H1 (cell line): ENCODE results near the gene ATF7. TPM values are rescaled to one million over a fixed set of nuclear protein-coding genes. Genes with fewer than 3 reads are reported as not detected.
A peak's percentile ranks its signal among the peaks of the same experiment; 100 is the strongest.

ENCODE experiments used
- CTCF ChIA-PET: fragments of 300-600 bp; sonication (Branson Sonifier 250); formaldehyde crosslinking; loops from one replicate; lab custom pipeline; 2021; ENCODE audit not compliant: partially characterized antibody; lab: Charles Lee
- POLR2A ChIA-PET: fragments of 300-600 bp; sonication (Branson Sonifier 250); formaldehyde crosslinking; loops from one replicate; lab custom pipeline; 2021; ENCODE audit warnings: inconsistent platforms; ENCODE audit not compliant: partially characterized antibody; lab: Charles Lee
- DNase-seq, 2 experiments: peaks; one replicate each; pipeline versions ENCODE4 v3.0.0 to v3.0.0-alpha.2; 2010 to 2022; ENCODE audit warnings: low spot score in 2 of 2, low read depth in 1 of 2, mixed read lengths in 1 of 2
- FAIRE-seq: peaks from 2 replicates; lab custom pipeline; 2011; peaks lifted over from hg19 to GRCh38; lab: Jason Lieb, UNC
- H2AFZ ChIP-seq: 2 replicates; pipeline ENCODE4 v1.8.1; 2012; ENCODE audit warnings: low read length, inconsistent platforms
- H2AK5ac ChIP-seq: 2 replicates; pipeline ENCODE4 v1.6.1; 2013; ENCODE audit warnings: low read depth, low read length
- H2BK120ac ChIP-seq: replicated peaks from 2 replicates; pipeline ENCODE3; 2013; ENCODE audit warnings: low read depth, low read length, inconsistent platforms
- H2BK12ac ChIP-seq: 2 replicates; pipeline ENCODE4 v1.6.1; 2013; ENCODE audit warnings: low read depth, low read length
- H2BK15ac ChIP-seq: 2 replicates; pipeline ENCODE4 v1.6.1; 2013; ENCODE audit warnings: low read length
- H2BK20ac ChIP-seq: 2 replicates; pipeline ENCODE4 v1.6.1; 2013; ENCODE audit warnings: low read length
- H2BK5ac ChIP-seq: 2 replicates; pipeline ENCODE4 v1.6.1; 2013; ENCODE audit warnings: low read depth, low read length
- H3K14ac ChIP-seq: 2 replicates; pipeline ENCODE4 v1.6.1; 2013; ENCODE audit warnings: inconsistent platforms; ENCODE audit not compliant: insufficient read length
- H3K18ac ChIP-seq: 2 replicates; pipeline ENCODE4 v1.6.1; 2013; ENCODE audit warnings: low read length; ENCODE audit errors: extremely low read depth
- H3K23ac ChIP-seq: 2 replicates; pipeline ENCODE4 v1.6.1; 2013; ENCODE audit warnings: inconsistent platforms; ENCODE audit not compliant: insufficient read length
- H3K23me2 ChIP-seq: 2 replicates; pipeline ENCODE4 v1.6.1; 2013; ENCODE audit warnings: low read depth, low read length
- H3K27ac ChIP-seq: 2 replicates; pipeline ENCODE4 v1.6.1; 2011; ENCODE audit warnings: low read depth, low read length, inconsistent platforms
- H3K27me3 ChIP-seq, 4 experiments: replicated peaks in 1 of 4; 1 replicate in 1 of 4; 2 replicates in 3 of 4; pipeline versions ENCODE4 v1.6.1 to v1.8.1; 2011 to 2013; ENCODE audit warnings: low read length in 3 of 4, mild to moderate bottlenecking in 3 of 4, inconsistent platforms in 2 of 4, mixed read lengths in 2 of 4, moderate library complexity in 1 of 4; ENCODE audit not compliant: control insufficient read depth in 3 of 4, insufficient read depth in 3 of 4; ENCODE audit errors: extremely low read depth in 1 of 4
- H3K36me3 ChIP-seq, 4 experiments: 2 replicates each; pipeline versions ENCODE4 v1.6.1 to v1.8.1; 2011 to 2013; ENCODE audit warnings: mild to moderate bottlenecking in 4 of 4, low read length in 3 of 4, moderate library complexity in 2 of 4, control low read depth in 1 of 4, inconsistent platforms in 1 of 4; ENCODE audit not compliant: insufficient read depth in 4 of 4, control insufficient read depth in 2 of 4
- H3K4ac ChIP-seq: replicated peaks from 2 replicates; pipeline ENCODE3; 2013; ENCODE audit warnings: low read length, low read depth, mixed read lengths, inconsistent platforms; ENCODE audit not compliant: insufficient read length
- H3K4me1 ChIP-seq, 4 experiments: replicated peaks in 1 of 4; 1 replicate in 1 of 4; 2 replicates in 3 of 4; pipeline versions ENCODE4 v1.6.1 to v1.8.1; 2011 to 2013; ENCODE audit warnings: low read length in 3 of 4, inconsistent platforms in 2 of 4, mixed read lengths in 1 of 4; ENCODE audit not compliant: insufficient read depth in 4 of 4, control insufficient read depth in 3 of 4
- H3K4me2 ChIP-seq, 2 experiments: 2 replicates each; pipeline versions ENCODE4 v1.6.1 to v1.8.1; 2011 to 2013; ENCODE audit warnings: low read depth in 2 of 2, low read length in 2 of 2, control low read depth in 1 of 2, inconsistent platforms in 1 of 2, mild to moderate bottlenecking in 1 of 2; ENCODE audit not compliant: insufficient read depth in 1 of 2
- H3K4me3 ChIP-seq, 4 experiments: fragments of 200-600, 300-600 bp in 1 of 4; sonication (generic), shearing (Covaris generic), sonication (Bioruptor Twin) in 1 of 4; 2 replicates each; pipeline versions ENCODE4 v1.5.1 to v1.8.1; 2011 to 2016; ENCODE audit warnings: low read length in 4 of 4, low read depth in 3 of 4, control low read depth in 2 of 4, inconsistent platforms in 2 of 4, mild to moderate bottlenecking in 2 of 4, mixed read lengths in 1 of 4, moderate library complexity in 1 of 4; ENCODE audit not compliant: insufficient read depth in 2 of 4; ENCODE audit errors: extremely low read depth in 1 of 4
- H3K56ac ChIP-seq: replicated peaks from 2 replicates; pipeline ENCODE3; 2013; ENCODE audit warnings: low read depth, mild to moderate bottlenecking, mixed read lengths, low read length, inconsistent platforms; ENCODE audit not compliant: insufficient read length
- H3K79me1 ChIP-seq: 2 replicates; pipeline ENCODE4 v1.6.1; 2013; ENCODE audit warnings: low read depth, low read length, control low read depth
- H3K79me2 ChIP-seq, 2 experiments: 2 replicates each; pipeline versions ENCODE4 v1.6.1 to v1.8.1; 2012 to 2013; ENCODE audit warnings: low read length in 2 of 2, mild to moderate bottlenecking in 2 of 2, inconsistent platforms in 1 of 2; ENCODE audit not compliant: insufficient read depth in 2 of 2, control insufficient read depth in 1 of 2
- H3K9ac ChIP-seq, 4 experiments: replicated peaks in 1 of 4; 1 replicate in 1 of 4; 2 replicates in 3 of 4; pipeline versions ENCODE4 v1.6.1 to v1.8.1; 2011 to 2013; ENCODE audit warnings: low read depth in 3 of 4, low read length in 3 of 4, control low read depth in 2 of 4, mild to moderate bottlenecking in 2 of 4, moderate library complexity in 2 of 4, inconsistent platforms in 1 of 4; ENCODE audit errors: extremely low read depth in 1 of 4
- H3K9me3 ChIP-seq, 2 experiments: 2 replicates each; pipeline versions ENCODE4 v1.6.1 to v1.8.1; 2012 to 2013; ENCODE audit warnings: mild to moderate bottlenecking in 2 of 2, moderate library complexity in 2 of 2, control low read depth in 1 of 2, inconsistent platforms in 1 of 2, low read depth in 1 of 2, low read length in 1 of 2, mixed read lengths in 1 of 2; ENCODE audit not compliant: insufficient read depth in 2 of 2
- H4K20me1 ChIP-seq, 2 experiments: replicated peaks in 1 of 2; 2 replicates each; pipeline versions ENCODE3 to v1.8.1; 2011 to 2013; ENCODE audit warnings: inconsistent platforms in 2 of 2, low read length in 2 of 2, mild to moderate bottlenecking in 1 of 2; ENCODE audit not compliant: insufficient read depth in 2 of 2, control insufficient read depth in 1 of 2
- H4K5ac ChIP-seq: 2 replicates; pipeline ENCODE4 v1.6.1; 2013; ENCODE audit warnings: low read length, low read depth, mixed read lengths, inconsistent platforms; ENCODE audit not compliant: insufficient read length
- H4K8ac ChIP-seq: 2 replicates; pipeline ENCODE4 v1.8.0; 2013; ENCODE audit warnings: mild to moderate bottlenecking, moderate library complexity, low read length, inconsistent platforms; ENCODE audit not compliant: insufficient read depth; ENCODE audit errors: extremely low read depth
- H4K91ac ChIP-seq: replicated peaks from 2 replicates; pipeline ENCODE3; 2013; ENCODE audit warnings: low read length, mixed read lengths, inconsistent platforms; ENCODE audit not compliant: insufficient read length
- E2F6 ChIP-seq: IDR thresholded peaks from 2 replicates; pipeline ENCODE4 v1.6.1; 2012; ENCODE audit warnings: inconsistent platforms
- GABPA ChIP-seq: IDR thresholded peaks from 2 replicates; pipeline ENCODE4 v1.6.1; 2011; ENCODE audit warnings: mild to moderate bottlenecking, low read length, moderate library complexity, borderline replicate concordance; ENCODE audit not compliant: insufficient read depth
- POLR2AphosphoS5 ChIP-seq: IDR thresholded peaks from 2 replicates; pipeline ENCODE4 v1.6.1; 2011; ENCODE audit warnings: low read depth, low read length
- SIX5 ChIP-seq: IDR thresholded peaks from 2 replicates; pipeline ENCODE4 v1.6.1; 2011; ENCODE audit warnings: mild to moderate bottlenecking, low read depth, low read length
- WGBS, 2 experiments: shearing (Covaris generic) in 1 of 2; methylation state at CpG; one replicate each; pipeline versions ENCODE4 v1.1.6 to v1.1.7; 2013 to 2015; ENCODE audit warnings: low lambda C conversion rate in 2 of 2, mixed read lengths in 2 of 2, inconsistent platforms in 1 of 2, low coverage in 1 of 2, missing lambda C conversion rate in 1 of 2; ENCODE audit not compliant: insufficient replicate concordance in 2 of 2, insufficient coverage in 1 of 2, insufficient read length in 1 of 2; ENCODE audit errors: extremely low coverage in 1 of 2, missing lambda C conversion rate in 1 of 2; 5-methylcytosine and 5-hydroxymethylcytosine counted together
- polyA plus RNA-seq, 7 experiments: library from polyadenylated mRNA; depleted of rRNA in 3 of 7; stranded (reverse) in 5 of 7; unstranded in 2 of 7; fragments of >200 nt in 5 of 7; fragments of 200-250 nt in 2 of 7; gene quantifications; 1 replicate in 5 of 7; 2 replicates in 1 of 7; 4 replicates in 1 of 7; pipeline versions ENCODE4 v1.2.1 to v1.2.3, GENCODE V29; 2011 to 2013; ENCODE audit warnings: missing spikeins in 2 of 7, mixed read lengths in 2 of 7
- total RNA-seq: library from RNA; stranded (reverse); fragmentation: NEBNext Ultra II Directional; extraction: Animal tissue kit (Norgen Biotek cat#: 25700); gene quantifications from 2 replicates; pipeline ENCODE4 v1.2.1, GENCODE V29; 2021

Gene ATF7
- total and polyA plus RNA-seq, 2 of the 8 experiments (the other 6 are each of a cell fraction or from before 2014, with no cell fraction given): 10.1 to 16.6 TPM

GRCh38 chr12:53464685-53465418, 161.3 kb downstream of the ATF7 start:
- H2AFZ ChIP-seq: no peak overlapping the region
- H3K14ac ChIP-seq: no peak overlapping the region
- H3K23me2 ChIP-seq: no peaks in the 10 kb centered on the region; the same call in 1 of the 2 replicates

More at GRCh38 chr12:53464685-53465418, 161.3 kb downstream of the ATF7 start:
- DNase-seq (no peak), FAIRE-seq (no peak)
- no peak overlapping the region for H3K27ac ChIP-seq
- no peak overlapping the region for H2BK15ac ChIP-seq
- H3K56ac ChIP-seq: no peak overlapping the region
- H2BK12ac ChIP-seq: no peak overlapping the region
- no peak overlapping the region for H2BK120ac ChIP-seq
- H4K91ac ChIP-seq: no peak overlapping the region
- TF ChIP-seq E2F6 (no peak), SIX5 (no peak), GABPA (no peak), POLR2AphosphoS5 (peak; percentile 18; the same call in 1 of the 2 replicates)
- no peak overlapping the region; the same call in 1 of the 2 replicates for H4K8ac ChIP-seq
- H4K20me1 ChIP-seq: peaks cover 35 to 51% of the 10 kb centered on the region in 2 experiments
- H3K4me3 ChIP-seq: no peak overlapping the region
- peaks cover 0 to 10% (median 0%) of the 10 kb centered on the region in 4 experiments; a peak in 3 of 7 replicates for H3K4me1 ChIP-seq
- H3K79me1 ChIP-seq: peaks cover 7% of the 10 kb centered on the region
- no peak overlapping the region for H2BK5ac ChIP-seq
- 92% methylated on average over 11 of the region's 11 CpGs; no CpG with 5 or more reads in 1 of the 2 experiments for WGBS, 2 experiments
- no peak overlapping the region for H2AK5ac ChIP-seq
- H3K9ac ChIP-seq: no peak overlapping the region
- no peak overlapping the region for H3K18ac ChIP-seq
- peaks cover 88 to 100% (median 95%) of the 10 kb centered on the region in 4 experiments for H3K36me3 ChIP-seq
- H3K27me3 ChIP-seq: no peaks in the 10 kb centered on the region
- POLR2A ChIA-PET: interaction anchor here (0.6 to 67.0 kb wide), 12 partner anchors 3 to 207 kb away, joined by 3 to 3397 read pairs (median 4); partner anchors contain the start of genes AAAS, MAP3K12, MYG1 and NPFF
- no peak overlapping the region for H4K5ac ChIP-seq
- no peak overlapping the region for H3K4ac ChIP-seq
- H3K4me2 ChIP-seq: no peak overlapping the region
- CTCF ChIA-PET: interaction anchor here (0.6 to 6.4 kb wide), 6 partner anchors 10 to 58 kb away, joined by 3 to 57 read pairs (median 6); no protein-coding TSS in a partner anchor
- no peak overlapping the region for H2BK20ac ChIP-seq
- peaks cover 0 to 70% of the 10 kb centered on the region in 2 experiments; a peak in 3 of 4 replicates for H3K79me2 ChIP-seq
- no peak overlapping the region for H3K23ac ChIP-seq
- no peaks in the 10 kb centered on the region for H3K9me3 ChIP-seq
